Measurements from ENCODE around the gene ING4.

GRCh38 chr12:6618483-6619225 is 44.3 kb downstream of the ING4 start:
- TF ChIP-seq POLR2AphosphoS5 (IDR thresholded peaks at IDR 0.05; ENCODE audit: low read depth, low read length): no peak
- TF ChIP-seq POLR2A (IDR thresholded peaks at IDR 0.05; ENCODE audit: low read depth, low read length): no peak
- no peak for TF ChIP-seq TAF1 (IDR thresholded peaks at IDR 0.05; ENCODE audit: low read depth, low read length)

All from GM12891 (cell line).